ENCODE data around the gene KCNE1.

- TF ChIP-seq CTCF (IDR thresholded peaks at IDR 0.05; ENCODE audit: low read depth, low read length, missing input control) (no peak), YY1 (IDR thresholded peaks at IDR 0.05) (no peak), TAF1 (conservative IDR thresholded peaks at IDR 0.05) (no peak), JUND (IDR thresholded peaks at IDR 0.05) (no peak), GABPA (IDR thresholded peaks at IDR 0.05 in 1 of 2, conservative IDR thresholded peaks at IDR 0.05 in 1 of 2) (no peak), RAD21 (IDR thresholded peaks at IDR 0.05) (no peak), EGR1 (IDR thresholded peaks at IDR 0.05; ENCODE audit: low read depth in 2 of 2) (no peak)
- TF ChIP-seq, protein P1, sequence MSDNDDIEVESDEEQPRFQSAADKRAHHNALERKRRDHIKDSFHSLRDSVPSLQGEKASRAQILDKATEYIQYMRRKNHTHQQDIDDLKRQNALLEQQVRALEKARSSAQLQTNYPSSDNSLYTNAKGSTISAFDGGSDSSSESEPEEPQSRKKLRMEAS (IDR thresholded peaks at IDR 0.05) = no peak
Observed at GRCh38 chr21:34558166-34558565, 46.2 kb upstream of the KCNE1 start.

Measured in liver (tissue), 3 donors.